Stimulated activated naive B cell treated with anti-CD40 and anti-IgM and Interleukin-4, amounts not matched to agents 10 μg/mL and 1 μg/mL and 100 μg/mL, for 72 hours (primary cell): ENCODE data around the gene ANKRD12.

Source experiments
- ATAC-seq, 2 donors: fragments of 150-1000 bp; cut with Tn5 transposase; replicated peaks; 2 replicates each; pipeline ENCODE4 v1.10.0; 2021; ENCODE audit warnings: moderate library complexity in 1 of 2
- DNase-seq: peaks from one replicate; pipeline ENCODE4 v3.0.0; 2021
- H3K27ac Mint-ChIP-seq: one replicate; pipeline ENCODE4 v1.8.0; 2022; ENCODE audit warnings: mild to moderate bottlenecking, mixed read lengths
- H3K27me3 Mint-ChIP-seq, 2 donors: one replicate each; pipeline ENCODE4 v1.8.0; 2022; ENCODE audit warnings: mixed read lengths in 2 of 2
- H3K36me3 Mint-ChIP-seq, 2 donors: one replicate each; pipeline ENCODE4 v1.8.0; 2022; ENCODE audit warnings: mixed read lengths in 2 of 2, mild to moderate bottlenecking in 1 of 2
- H3K4me1 Mint-ChIP-seq, 2 donors: one replicate each; pipeline ENCODE4 v1.8.0; 2022; ENCODE audit warnings: mixed read lengths in 2 of 2, mild to moderate bottlenecking in 1 of 2
- H3K4me3 Mint-ChIP-seq, 2 donors: one replicate each; pipeline ENCODE4 v1.8.0; 2022; ENCODE audit warnings: mild to moderate bottlenecking in 2 of 2, mixed read lengths in 2 of 2, moderate library complexity in 1 of 2
- H3K9me3 Mint-ChIP-seq, 2 donors: one replicate each; pipeline ENCODE4 v1.8.0; 2022; ENCODE audit warnings: mixed read lengths in 2 of 2, mild to moderate bottlenecking in 1 of 2

The ANKRD12 gene

GRCh38 chr18:9231852-9232486, 95.4 kb downstream of the ANKRD12 start:
- H3K27ac Mint-ChIP-seq: peak overlapping the region; percentile 25
- H3K27me3 Mint-ChIP-seq: no peaks in the 10 kb centered on the region
- peaks cover 74 to 82% of the 10 kb centered on the region in 2 donors for H3K36me3 Mint-ChIP-seq
- H3K4me1 Mint-ChIP-seq: peaks cover 16 to 28% of the 10 kb centered on the region in 2 donors
- H3K9me3 Mint-ChIP-seq: peaks cover 13 to 19% of the 10 kb centered on the region in 2 donors
- ATAC-seq: no peak
- DNase-seq: no peak
- no peak overlapping the region for H3K4me3 Mint-ChIP-seq

- Mint-ChIP-seq H3K36me3 (peaks cover 76 to 86% of the 10 kb centered on the region in 2 donors), H3K9me3 (peaks cover 13 to 19% of the 10 kb centered on the region in 2 donors), H3K27ac (no peak overlapping the region), H3K4me3 (no peak overlapping the region), H3K27me3 (no peaks in the 10 kb centered on the region), H3K4me1 (peaks cover 14 to 24% of the 10 kb centered on the region in 2 donors)
- no peak for ATAC-seq
- no peak for DNase-seq
These were observed 96.4 kb downstream of the ANKRD12 start for GRCh38 chr18:9232977-9233376.

GRCh38 chr18:9233771-9234440, 97.3 kb downstream of the ANKRD12 start:
- Mint-ChIP-seq H3K4me1 (peaks cover 13 to 15% of the 10 kb centered on the region in 2 donors), H3K36me3 (peaks cover 73 to 86% of the 10 kb centered on the region in 2 donors), H3K27ac (no peak overlapping the region), H3K9me3 (peaks cover 13 to 19% of the 10 kb centered on the region in 2 donors), H3K4me3 (no peak overlapping the region), H3K27me3 (no peaks in the 10 kb centered on the region)
- ATAC-seq (no peak), DNase-seq (no peak)

GRCh38 chr18:9234528-9234927, 97.9 kb downstream of the ANKRD12 start:
- no peak for ATAC-seq
- H3K27ac Mint-ChIP-seq: no peak overlapping the region

GRCh38 chr18:9237981-9238380, 101.4 kb downstream of the ANKRD12 start:
- peaks cover 36 to 51% of the 10 kb centered on the region in 2 donors for H3K36me3 Mint-ChIP-seq
- no peaks in the 10 kb centered on the region for H3K27me3 Mint-ChIP-seq
- H3K4me1 Mint-ChIP-seq: peaks cover 0 to 2% of the 10 kb centered on the region in 2 donors
- ATAC-seq: no peak
- H3K27ac Mint-ChIP-seq: no peak overlapping the region
- H3K9me3 Mint-ChIP-seq: no peaks in the 10 kb centered on the region
- no peak overlapping the region for H3K4me3 Mint-ChIP-seq
- DNase-seq: no peak

More at GRCh38 chr18:9234528-9234927, 97.9 kb downstream of the ANKRD12 start:
- H3K36me3 Mint-ChIP-seq: peaks cover 67 to 81% of the 10 kb centered on the region in 2 donors
- H3K4me3 Mint-ChIP-seq: no peak overlapping the region
- H3K4me1 Mint-ChIP-seq: peaks cover 8 to 9% of the 10 kb centered on the region in 2 donors
- H3K9me3 Mint-ChIP-seq: peaks cover 9 to 14% of the 10 kb centered on the region in 2 donors
- H3K27me3 Mint-ChIP-seq: no peaks in the 10 kb centered on the region
- no peak for DNase-seq

- H3K36me3 Mint-ChIP-seq: peaks cover 35 to 52% of the 10 kb centered on the region in 2 donors
- H3K27me3 Mint-ChIP-seq: no peaks in the 10 kb centered on the region
- H3K9me3 Mint-ChIP-seq: no peaks in the 10 kb centered on the region
- DNase-seq (no peak), ATAC-seq (peak; percentile 41 to 50)
- no peak overlapping the region for H3K4me3 Mint-ChIP-seq
- peaks cover 0 to 2% of the 10 kb centered on the region in 2 donors for H3K4me1 Mint-ChIP-seq
- no peak overlapping the region for H3K27ac Mint-ChIP-seq
These were observed 103.1 kb downstream of the ANKRD12 start for GRCh38 chr18:9239720-9240119.

- ATAC-seq (peak; percentile 93 to 97), DNase-seq (no peak)
- H3K9me3 Mint-ChIP-seq: no peaks in the 10 kb centered on the region
- H3K27ac Mint-ChIP-seq: no peak overlapping the region
- H3K4me3 Mint-ChIP-seq: no peak overlapping the region
- peaks cover 0 to 2% of the 10 kb centered on the region in 2 donors for H3K4me1 Mint-ChIP-seq
- peaks cover 33 to 48% of the 10 kb centered on the region in 2 donors for H3K36me3 Mint-ChIP-seq
- H3K27me3 Mint-ChIP-seq: no peaks in the 10 kb centered on the region
These were observed 103.7 kb downstream of the ANKRD12 start for GRCh38 chr18:9240270-9240669.

GRCh38 chr18:9243029-9243428, 106.4 kb downstream of the ANKRD12 start:
- Mint-ChIP-seq H3K4me3 (no peak overlapping the region), H3K9me3 (no peaks in the 10 kb centered on the region), H3K36me3 (peaks cover 25 to 35% of the 10 kb centered on the region in 2 donors), H3K4me1 (peaks cover 0 to 2% of the 10 kb centered on the region in 2 donors), H3K27me3 (no peaks in the 10 kb centered on the region), H3K27ac (no peak overlapping the region)
- DNase-seq (no peak), ATAC-seq (no peak)

GRCh38 chr18:9244376-9244775, 107.8 kb downstream of the ANKRD12 start:
- Mint-ChIP-seq H3K4me1 (peaks cover 0 to 2% of the 10 kb centered on the region in 2 donors), H3K27ac (no peak overlapping the region), H3K9me3 (no peaks in the 10 kb centered on the region), H3K27me3 (no peaks in the 10 kb centered on the region), H3K4me3 (no peak overlapping the region), H3K36me3 (peaks cover 20 to 32% of the 10 kb centered on the region in 2 donors)
- DNase-seq (no peak), ATAC-seq (no peak)

GRCh38 chr18:9248661-9249060, 112.1 kb downstream of the ANKRD12 start:
- no peak overlapping the region for H3K4me3 Mint-ChIP-seq
- H3K36me3 Mint-ChIP-seq: peaks cover 24 to 49% of the 10 kb centered on the region in 2 donors
- ATAC-seq: no peak

GRCh38 chr18:9249254-9249653, 112.7 kb downstream of the ANKRD12 start:
- Mint-ChIP-seq H3K9me3 (peaks cover 2 to 4% of the 10 kb centered on the region in 2 donors), H3K36me3 (peaks cover 24 to 49% of the 10 kb centered on the region in 2 donors), H3K4me1 (no peaks in the 10 kb centered on the region), H3K27ac (no peak overlapping the region), H3K4me3 (no peak overlapping the region), H3K27me3 (no peaks in the 10 kb centered on the region)
- no peak for DNase-seq
- ATAC-seq: no peak

More at GRCh38 chr18:9248661-9249060, 112.1 kb downstream of the ANKRD12 start:
- no peak overlapping the region for H3K27ac Mint-ChIP-seq
- no peaks in the 10 kb centered on the region for H3K27me3 Mint-ChIP-seq
- H3K4me1 Mint-ChIP-seq: no peaks in the 10 kb centered on the region
- no peak for DNase-seq
- peaks cover 2 to 4% of the 10 kb centered on the region in 2 donors for H3K9me3 Mint-ChIP-seq

GRCh38 chr18:9259173-9259572, 122.6 kb downstream of the ANKRD12 start:
- H3K27ac Mint-ChIP-seq: no peak overlapping the region
- H3K4me1 Mint-ChIP-seq: peaks cover 0 to 2% of the 10 kb centered on the region in 2 donors
- DNase-seq: no peak
- no peak overlapping the region for H3K4me3 Mint-ChIP-seq
- peaks cover 9 to 10% of the 10 kb centered on the region in 2 donors for H3K9me3 Mint-ChIP-seq
- no peaks in the 10 kb centered on the region for H3K27me3 Mint-ChIP-seq
- peaks cover 39 to 58% of the 10 kb centered on the region in 2 donors for H3K36me3 Mint-ChIP-seq
- ATAC-seq: no peak

- no peak for DNase-seq
- H3K27ac Mint-ChIP-seq: no peak overlapping the region
- H3K4me3 Mint-ChIP-seq: no peak overlapping the region
- ATAC-seq: no peak
- peaks cover 0 to 2% of the 10 kb centered on the region in 2 donors for H3K4me1 Mint-ChIP-seq
- peaks cover 0 to 2% of the 10 kb centered on the region in 2 donors for H3K9me3 Mint-ChIP-seq
- peaks cover 34 to 53% of the 10 kb centered on the region in 2 donors for H3K36me3 Mint-ChIP-seq
- no peaks in the 10 kb centered on the region for H3K27me3 Mint-ChIP-seq
These were observed 124.1 kb downstream of the ANKRD12 start for GRCh38 chr18:9260388-9261380.

- Mint-ChIP-seq H3K27ac (no peak overlapping the region), H3K27me3 (no peaks in the 10 kb centered on the region), H3K4me3 (no peak overlapping the region), H3K36me3 (peaks cover 36 to 49% of the 10 kb centered on the region in 2 donors), H3K4me1 (peaks cover 0 to 2% of the 10 kb centered on the region in 2 donors), H3K9me3 (no peaks in the 10 kb centered on the region)
- ATAC-seq (no peak), DNase-seq (no peak)
These were observed 126.7 kb downstream of the ANKRD12 start for GRCh38 chr18:9263264-9263663.
